H1 (cell line): Measurements from ENCODE around the gene RAB11FIP3.

Source experiments
- CREB1 ChIP-seq: IDR thresholded peaks from 2 replicates; pipeline ENCODE4 v1.6.1; 2012; ENCODE audit warnings: inconsistent platforms
- EP300 ChIP-seq, 2 experiments: IDR thresholded peaks; 1 replicate in 1 of 2; 2 replicates in 1 of 2; pipeline ENCODE4 v1.6.1; 2011 to 2012; ENCODE audit warnings: low read depth in 2 of 2, low read length in 2 of 2, mild to moderate bottlenecking in 2 of 2, borderline replicate concordance in 1 of 2, inconsistent platforms in 1 of 2, moderate library complexity in 1 of 2
- EZH2 ChIP-seq: fragments of 200-600 bp; sonication (generic); IDR thresholded peaks from 2 replicates; pipeline ENCODE4 v1.7.1; 2012; ENCODE audit warnings: low read depth, mild to moderate bottlenecking, moderate library complexity, low read length, inconsistent platforms; ENCODE audit not compliant: severe bottlenecking
- FOSL1 ChIP-seq: IDR thresholded peaks from 2 replicates; pipeline ENCODE4 v1.6.1; 2011; ENCODE audit warnings: mild to moderate bottlenecking, low read depth, low read length, moderate library complexity; ENCODE audit not compliant: insufficient read depth
- GTF2F1 ChIP-seq: IDR thresholded peaks from 2 replicates; pipeline ENCODE4 v1.6.1; 2012; ENCODE audit warnings: low read depth, low read length, improper control_type of control experiment, borderline replicate concordance
- MAFK ChIP-seq: IDR thresholded peaks from 2 replicates; pipeline ENCODE4 v1.6.1; 2012; ENCODE audit warnings: low read depth, mild to moderate bottlenecking, improper control_type of control experiment, low read length
- POLR2A ChIP-seq, 2 experiments: IDR thresholded peaks; 1 replicate in 1 of 2; 2 replicates in 1 of 2; pipeline ENCODE4 v1.6.1; 2011; ENCODE audit warnings: low read depth in 2 of 2, low read length in 2 of 2, mild to moderate bottlenecking in 2 of 2; ENCODE audit errors: control extremely low read depth in 1 of 2
- POLR2AphosphoS5 ChIP-seq: IDR thresholded peaks from 2 replicates; pipeline ENCODE4 v1.6.1; 2011; ENCODE audit warnings: low read depth, low read length
- RAD21 ChIP-seq, 2 experiments: IDR thresholded peaks in 1 of 2; conservative IDR thresholded peaks in 1 of 2; 2 replicates each; pipeline ENCODE4 v1.6.1; 2011; ENCODE audit warnings: low read depth in 2 of 2, low read length in 2 of 2, improper control_type of control experiment in 1 of 2, inconsistent platforms in 1 of 2, mild to moderate bottlenecking in 1 of 2, moderate library complexity in 1 of 2
- RNF2 ChIP-seq: fragments of 200-900, 300-1000 bp; sonication (generic); IDR thresholded peaks from 2 replicates; pipeline ENCODE4 v1.7.1; 2016; ENCODE audit warnings: borderline replicate concordance, low read depth, mild to moderate bottlenecking, antibody characterized with exemption, low read length; ENCODE audit not compliant: poor library complexity, severe bottlenecking; ENCODE audit errors: missing control alignments
- TAF1 ChIP-seq: IDR thresholded peaks from 2 replicates; pipeline ENCODE4 v1.6.1; 2011; ENCODE audit warnings: mild to moderate bottlenecking, low read depth, low read length
- TF ChIP-seq, protein P1 (sequence below): IDR thresholded peaks from 2 replicates; pipeline ENCODE4 v1.6.1; 2011; ENCODE audit warnings: low read length, improper control_type of control experiment
- TF ChIP-seq, protein P2 (sequence below), 3 experiments: IDR thresholded peaks; 1 replicate in 2 of 3; 2 replicates in 1 of 3; pipeline versions ENCODE4 v1.5.1 to v1.6.1; 2011; ENCODE audit warnings: low read length in 3 of 3, mild to moderate bottlenecking in 3 of 3, inconsistent platforms in 2 of 3, low read depth in 1 of 3, moderate library complexity in 1 of 3; ENCODE audit not compliant: insufficient read depth in 1 of 3; ENCODE audit errors: control extremely low read depth in 1 of 3
- TF ChIP-seq, protein P3 (sequence below): IDR thresholded peaks from 2 replicates; pipeline ENCODE4 v1.6.1; 2012; ENCODE audit warnings: inconsistent platforms

DNA sequence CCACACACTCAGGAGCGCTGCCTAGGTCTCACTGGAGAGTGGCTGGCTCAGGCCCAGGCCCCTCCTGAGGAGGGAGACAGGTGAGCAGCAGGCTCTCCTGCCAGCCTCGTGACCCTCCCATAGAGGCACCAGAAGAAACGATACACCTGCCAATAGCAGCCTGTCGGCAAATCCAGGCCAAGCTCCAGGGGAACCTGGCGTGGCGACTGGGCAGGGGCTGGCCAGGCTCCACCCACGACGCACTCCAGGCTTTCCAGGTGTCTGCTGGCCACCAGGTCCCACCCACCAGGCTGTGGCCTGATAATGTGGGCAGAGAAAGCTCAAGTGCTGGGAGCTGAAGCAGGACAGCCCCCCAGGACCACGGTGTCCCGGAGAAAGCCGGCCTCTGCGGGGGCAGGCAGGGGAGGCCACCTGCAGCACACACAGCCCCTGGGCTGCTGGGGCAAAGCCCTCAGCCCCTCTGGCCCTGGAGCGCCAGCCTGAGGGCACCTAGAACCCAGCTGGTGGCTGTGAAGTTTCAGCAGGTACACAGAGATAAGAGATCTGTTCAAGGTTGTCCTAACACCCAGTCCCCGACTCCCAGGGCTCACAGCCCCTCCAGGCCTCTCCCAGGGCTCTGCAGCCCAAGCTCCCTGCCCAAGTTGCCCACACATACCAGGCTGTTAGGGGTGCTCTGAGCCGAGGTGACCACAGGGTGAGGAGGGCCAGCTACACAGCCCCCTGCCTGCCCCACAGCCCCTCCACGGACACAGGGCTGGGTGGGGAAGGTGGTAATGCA, 46.1 kb upstream of the RAB11FIP3 start:
- TF ChIP-seq, protein P1, sequence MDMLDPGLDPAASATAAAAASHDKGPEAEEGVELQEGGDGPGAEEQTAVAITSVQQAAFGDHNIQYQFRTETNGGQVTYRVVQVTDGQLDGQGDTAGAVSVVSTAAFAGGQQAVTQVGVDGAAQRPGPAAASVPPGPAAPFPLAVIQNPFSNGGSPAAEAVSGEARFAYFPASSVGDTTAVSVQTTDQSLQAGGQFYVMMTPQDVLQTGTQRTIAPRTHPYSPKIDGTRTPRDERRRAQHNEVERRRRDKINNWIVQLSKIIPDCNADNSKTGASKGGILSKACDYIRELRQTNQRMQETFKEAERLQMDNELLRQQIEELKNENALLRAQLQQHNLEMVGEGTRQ: no peak
- TF ChIP-seq TAF1 (no peak), EP300 (IDR thresholded peaks at IDR 0.05; ENCODE audit: borderline replicate concordance in 1 of 2, low read depth in 2 of 2, low read length in 2 of 2) (no peak), EZH2 (no peak), FOSL1 (no peak), POLR2AphosphoS5 (no peak), GTF2F1 (no peak), RNF2 (no peak), RAD21 (IDR thresholded peaks at IDR 0.05 in 1 of 2, conservative IDR thresholded peaks at IDR 0.05 in 1 of 2; ENCODE audit: low read depth in 2 of 2, low read length in 2 of 2) (no peak), MAFK (no peak), CREB1 (peak; percentile 54), POLR2A (IDR thresholded peaks at IDR 0.05; ENCODE audit: control extremely low read depth in 1 of 2, low read depth in 2 of 2, low read length in 2 of 2) (0 out of 3 replicates have a peak, but pooled peaks of 1 of the 2 experiments have one; percentile 7)
- TF ChIP-seq, protein P2, sequence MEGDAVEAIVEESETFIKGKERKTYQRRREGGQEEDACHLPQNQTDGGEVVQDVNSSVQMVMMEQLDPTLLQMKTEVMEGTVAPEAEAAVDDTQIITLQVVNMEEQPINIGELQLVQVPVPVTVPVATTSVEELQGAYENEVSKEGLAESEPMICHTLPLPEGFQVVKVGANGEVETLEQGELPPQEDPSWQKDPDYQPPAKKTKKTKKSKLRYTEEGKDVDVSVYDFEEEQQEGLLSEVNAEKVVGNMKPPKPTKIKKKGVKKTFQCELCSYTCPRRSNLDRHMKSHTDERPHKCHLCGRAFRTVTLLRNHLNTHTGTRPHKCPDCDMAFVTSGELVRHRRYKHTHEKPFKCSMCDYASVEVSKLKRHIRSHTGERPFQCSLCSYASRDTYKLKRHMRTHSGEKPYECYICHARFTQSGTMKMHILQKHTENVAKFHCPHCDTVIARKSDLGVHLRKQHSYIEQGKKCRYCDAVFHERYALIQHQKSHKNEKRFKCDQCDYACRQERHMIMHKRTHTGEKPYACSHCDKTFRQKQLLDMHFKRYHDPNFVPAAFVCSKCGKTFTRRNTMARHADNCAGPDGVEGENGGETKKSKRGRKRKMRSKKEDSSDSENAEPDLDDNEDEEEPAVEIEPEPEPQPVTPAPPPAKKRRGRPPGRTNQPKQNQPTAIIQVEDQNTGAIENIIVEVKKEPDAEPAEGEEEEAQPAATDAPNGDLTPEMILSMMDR (IDR thresholded peaks at IDR 0.05; ENCODE audit: control extremely low read depth in 1 of 3, insufficient read depth in 1 of 3, low read depth in 1 of 3, low read length in 3 of 3): no peak
- TF ChIP-seq, protein P3, sequence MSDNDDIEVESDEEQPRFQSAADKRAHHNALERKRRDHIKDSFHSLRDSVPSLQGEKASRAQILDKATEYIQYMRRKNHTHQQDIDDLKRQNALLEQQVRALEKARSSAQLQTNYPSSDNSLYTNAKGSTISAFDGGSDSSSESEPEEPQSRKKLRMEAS: peak; percentile 42; the same call in 1 of the 2 replicates
